AML-193 (cell line): ENCODE data around the gene SYT14.
"Not testable (repeated sequence)": the region's sequence is repeated elsewhere in the genome, so short reads cannot be mapped to it uniquely, and the experiment has no call there.

Source experiments
- DNase-seq, 2 experiments: peaks; one replicate each; lab custom pipeline; 2025; lab: John Stamatoyannopoulos, UW

Gene SYT14

DNA sequence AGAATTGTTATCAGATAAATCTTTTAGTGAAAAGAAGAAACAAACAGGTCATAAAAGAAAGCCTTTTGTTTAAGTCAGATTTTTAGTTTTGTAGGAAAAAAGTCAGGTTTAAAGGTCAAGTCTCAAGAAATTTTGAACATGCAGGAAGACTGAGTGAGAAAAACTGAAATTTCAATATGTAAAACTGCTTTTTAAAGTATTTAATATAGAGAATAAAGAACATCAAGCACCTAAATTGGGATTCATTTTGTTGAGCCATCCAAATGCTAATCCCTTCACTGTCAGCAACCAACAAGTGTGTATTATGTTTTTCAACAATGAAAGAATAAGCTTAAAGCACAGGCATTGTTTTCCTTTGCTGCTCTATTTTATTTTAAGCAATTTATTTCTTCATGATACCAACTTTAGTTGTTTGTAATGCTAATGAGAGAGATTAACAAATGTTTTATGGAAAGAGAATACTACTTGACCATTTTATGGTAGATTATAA, 179.7 kb downstream of the SYT14 start:
- DNase-seq: no peak

DNA sequence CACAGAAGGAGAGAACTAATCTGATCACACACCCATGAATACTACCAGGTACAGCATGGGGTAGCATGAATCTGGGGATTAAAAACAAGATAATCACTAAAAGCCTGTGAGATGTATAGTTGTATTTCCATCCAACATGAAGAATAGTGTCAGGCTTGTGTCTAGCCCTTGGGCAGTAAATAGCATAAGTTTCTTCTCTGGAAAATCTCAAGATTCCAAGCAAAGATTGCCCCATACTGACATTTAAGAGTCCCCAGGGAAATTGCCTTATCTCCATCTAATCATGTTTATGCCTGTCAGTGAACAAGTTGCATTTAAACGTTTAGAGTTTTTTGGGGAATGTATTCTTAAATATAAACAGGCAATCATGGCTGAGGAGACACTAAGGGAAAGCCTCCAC, 185.4 kb downstream of the SYT14 start:
- DNase-seq: no peak

DNA sequence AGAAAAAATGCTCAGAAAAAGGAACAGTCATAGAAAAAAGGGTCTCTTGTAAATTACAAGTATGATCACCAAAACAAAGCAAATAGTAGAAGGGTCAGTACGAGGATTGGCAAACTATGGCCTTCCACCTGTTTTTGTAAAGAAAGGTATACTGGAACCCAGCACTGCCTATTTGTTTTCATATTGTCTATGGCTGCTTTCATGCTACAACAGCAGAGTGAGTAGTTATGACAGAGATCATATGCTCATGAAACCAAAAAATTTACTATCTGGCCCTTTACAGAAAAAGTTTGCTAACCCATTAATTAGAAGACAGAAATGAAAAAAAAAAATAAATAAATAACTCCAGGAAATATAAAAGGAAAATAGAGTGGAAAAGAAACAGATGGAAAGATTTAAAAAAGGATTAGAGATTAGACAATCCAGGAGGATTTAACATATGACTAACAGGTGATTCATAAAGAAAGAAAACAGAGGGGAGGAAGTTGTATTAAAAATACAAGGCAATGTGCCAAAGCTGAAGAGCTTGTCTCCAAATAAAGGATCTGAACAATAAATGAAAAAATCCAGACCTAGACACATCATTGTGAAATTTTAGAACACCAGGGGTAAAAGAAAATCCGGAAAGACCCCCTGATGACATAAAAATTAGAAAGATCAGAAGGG, 186.0 kb downstream of the SYT14 start:
- DNase-seq: no peak

DNA sequence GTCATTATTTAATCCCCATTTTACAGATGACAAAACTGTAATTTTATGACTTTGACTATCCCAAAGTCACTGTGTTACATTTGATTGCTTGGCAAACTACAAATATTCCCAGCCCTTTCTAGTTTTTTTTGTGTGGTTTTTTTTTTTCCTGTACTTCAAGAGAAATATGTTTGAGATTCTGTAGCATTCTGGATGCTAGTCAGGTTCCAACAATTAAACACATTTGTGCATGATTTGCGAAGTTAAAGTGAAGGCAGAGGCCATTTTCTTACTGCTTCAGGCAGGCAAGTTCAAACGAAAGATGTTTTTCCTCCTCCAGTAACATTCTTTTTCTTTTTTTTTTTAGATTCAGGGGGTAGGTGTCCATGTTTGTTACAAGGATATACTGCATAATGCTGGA, 186.7 kb downstream of the SYT14 start:
- no peak for DNase-seq

DNA sequence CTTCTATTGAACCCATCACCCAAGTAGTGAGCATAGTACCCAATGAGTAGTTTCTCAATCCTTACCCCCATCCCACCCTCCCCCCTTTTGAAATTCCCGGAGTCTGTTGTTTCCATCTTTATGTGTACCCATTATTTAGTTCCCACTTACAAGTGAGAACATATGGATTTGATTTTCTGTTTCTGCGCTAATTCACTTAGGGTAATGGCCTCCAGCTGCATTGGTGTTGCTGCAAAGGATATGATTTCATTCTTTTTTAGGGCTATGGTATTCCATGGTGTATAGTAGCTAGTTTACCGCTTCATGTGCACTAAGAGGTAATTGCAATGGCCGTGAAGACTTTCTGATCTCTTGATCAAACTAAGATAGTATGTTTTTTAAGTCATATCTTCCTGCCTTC, 187.1 kb downstream of the SYT14 start:
- no peak for DNase-seq

DNA sequence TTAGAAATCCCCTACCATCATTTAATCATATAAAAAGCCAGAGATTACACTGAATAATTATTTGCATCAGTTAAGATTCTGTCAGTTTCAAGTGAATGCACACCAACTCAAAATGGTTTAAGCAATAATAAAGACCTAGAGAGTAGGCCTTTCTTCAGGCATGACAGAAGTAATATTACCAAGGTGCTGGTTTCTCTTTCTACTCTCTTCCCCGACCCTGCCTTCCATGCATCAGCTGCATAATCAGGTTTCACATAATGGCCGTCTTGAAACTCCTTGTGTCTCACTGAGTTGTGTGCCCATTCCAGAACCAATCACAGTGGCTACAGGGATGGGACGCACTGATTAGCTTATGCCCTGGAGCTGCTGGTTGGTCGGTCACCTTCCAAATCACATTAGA, 191.1 kb downstream of the SYT14 start:
- no peak for DNase-seq

DNA sequence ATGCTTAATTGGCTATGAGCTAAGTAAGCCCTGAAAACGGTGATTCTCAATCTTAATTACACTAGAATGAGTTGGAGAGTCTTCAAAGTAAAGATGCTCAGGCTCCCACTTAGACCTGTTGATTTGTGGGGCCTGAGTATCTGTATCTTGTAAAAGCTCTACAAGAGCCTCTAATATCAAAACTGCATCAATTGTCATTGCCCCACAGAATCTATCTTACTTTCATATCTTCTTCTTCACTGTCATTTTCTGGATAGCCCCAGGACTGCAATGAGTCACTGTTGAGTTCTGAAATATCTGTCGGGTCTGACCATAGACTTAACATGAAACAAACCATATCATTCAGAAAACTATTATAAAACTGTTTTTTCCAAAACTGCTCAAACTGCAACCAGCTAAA, 191.7 kb downstream of the SYT14 start:
- no peak for DNase-seq

DNA sequence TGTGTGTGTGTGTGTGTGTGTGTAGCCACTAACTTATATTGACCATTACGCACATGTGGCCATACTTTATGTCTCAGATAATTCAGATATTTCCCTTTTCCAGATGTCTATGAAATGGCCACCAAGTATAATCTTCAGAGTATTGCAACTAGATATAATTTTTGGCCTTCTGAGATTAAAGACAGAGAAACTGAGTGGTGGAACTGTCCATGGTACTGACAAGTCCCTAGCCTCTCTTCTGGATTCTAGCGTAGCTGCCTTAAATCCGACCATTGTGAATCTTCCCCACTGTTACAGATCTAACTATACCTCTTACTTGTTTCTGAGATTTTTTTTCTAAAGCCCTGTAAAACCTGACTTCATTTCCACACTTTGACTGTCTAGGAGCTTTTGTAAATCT, 194.6 kb downstream of the SYT14 start:
- DNase-seq: no peak

DNA sequence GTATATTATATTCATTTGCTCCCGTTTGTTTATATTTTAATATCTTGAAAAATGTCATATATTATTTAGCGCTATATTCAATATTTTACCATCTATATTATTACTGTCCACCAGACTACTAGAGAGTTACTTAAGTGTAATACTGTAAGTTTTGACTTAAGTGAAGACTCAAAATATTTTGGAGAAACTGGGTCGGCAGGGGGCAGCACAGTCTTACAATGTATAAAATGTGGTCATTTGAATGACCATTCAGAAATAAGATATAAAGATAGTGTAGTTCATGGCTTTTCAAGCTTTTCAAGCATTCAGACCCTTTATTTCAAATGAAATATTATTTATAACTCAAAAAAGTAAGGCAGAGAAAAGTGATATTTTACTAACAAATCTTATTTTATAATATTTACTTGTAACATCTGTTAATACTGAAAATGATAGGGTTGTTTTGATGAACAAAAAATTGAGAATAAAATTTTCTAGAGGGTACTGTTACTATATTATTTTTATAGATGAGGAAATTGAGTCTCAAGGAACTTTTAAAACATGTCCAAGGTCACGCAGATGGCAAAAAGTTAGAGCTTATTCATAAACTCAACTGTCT, 205.5 kb downstream of the SYT14 start:
- DNase-seq: peak; percentile 32 to 36

DNA sequence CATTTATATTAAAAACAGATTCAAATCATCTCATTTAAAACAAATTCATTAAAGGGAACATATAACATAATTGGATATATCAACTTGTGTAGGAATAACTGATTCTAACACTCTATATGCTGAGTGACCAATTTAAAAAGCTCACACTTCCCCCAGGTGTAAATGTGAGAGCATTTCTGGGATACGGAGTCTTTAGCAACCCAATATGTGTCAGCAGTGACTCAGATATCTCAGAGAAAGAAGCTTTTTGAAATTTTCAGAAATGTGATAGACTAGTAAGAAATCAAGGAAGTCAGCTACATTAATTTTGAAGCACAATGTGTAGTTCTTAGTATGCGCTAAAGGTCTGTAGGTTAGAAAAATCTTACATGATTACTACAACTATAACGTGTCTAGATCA, 206.7 kb downstream of the SYT14 start:
- no peak for DNase-seq

DNA sequence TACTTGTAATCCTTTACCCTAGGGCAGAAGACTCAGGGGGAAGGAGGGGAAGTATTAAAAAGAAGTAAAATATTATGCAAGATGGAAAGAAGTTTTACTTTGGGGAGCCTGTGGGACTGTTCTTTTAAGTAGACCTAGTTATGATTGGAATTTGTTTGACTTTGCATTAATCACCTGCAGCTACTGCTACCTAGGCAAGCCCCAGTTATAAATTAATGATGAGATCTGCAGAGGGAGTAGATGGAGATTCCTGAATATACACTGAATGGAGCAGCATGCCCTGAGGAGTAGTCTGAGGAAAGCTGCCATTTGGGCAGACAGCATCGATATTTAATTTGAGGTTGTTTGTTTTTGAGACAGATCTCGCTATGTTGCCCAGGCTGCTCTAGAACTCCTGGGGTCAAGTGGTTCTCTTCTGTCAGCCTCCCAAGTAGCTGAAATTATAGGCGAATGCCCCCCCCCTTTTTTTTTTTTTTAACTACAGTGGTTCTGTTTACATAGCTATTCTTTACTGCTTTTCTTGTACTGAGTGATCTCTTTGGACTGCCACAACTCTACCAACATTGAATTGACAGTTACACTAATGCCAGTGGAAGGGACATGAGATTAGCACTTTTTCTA, 213.1 kb downstream of the SYT14 start:
- no peak for DNase-seq

DNA sequence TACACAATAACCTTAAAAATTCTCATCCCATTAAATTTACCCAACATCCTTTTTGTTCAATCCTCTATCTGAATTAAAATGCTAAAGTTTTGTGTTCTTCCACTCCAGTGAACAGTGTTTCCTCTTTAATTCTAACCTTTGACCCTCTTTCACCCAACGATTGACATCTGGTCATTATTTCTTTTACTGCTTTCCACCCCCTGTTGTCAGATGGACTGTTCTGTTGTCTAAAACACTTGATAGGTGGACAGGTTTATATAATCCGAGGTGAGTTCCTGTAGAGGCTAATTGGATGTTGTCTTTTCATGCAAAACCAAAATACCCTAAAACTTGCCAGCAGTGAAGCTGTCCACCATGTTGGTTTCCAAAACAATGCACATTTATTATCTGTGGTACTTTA, 221.2 kb downstream of the SYT14 start:
- DNase-seq: no peak

DNA sequence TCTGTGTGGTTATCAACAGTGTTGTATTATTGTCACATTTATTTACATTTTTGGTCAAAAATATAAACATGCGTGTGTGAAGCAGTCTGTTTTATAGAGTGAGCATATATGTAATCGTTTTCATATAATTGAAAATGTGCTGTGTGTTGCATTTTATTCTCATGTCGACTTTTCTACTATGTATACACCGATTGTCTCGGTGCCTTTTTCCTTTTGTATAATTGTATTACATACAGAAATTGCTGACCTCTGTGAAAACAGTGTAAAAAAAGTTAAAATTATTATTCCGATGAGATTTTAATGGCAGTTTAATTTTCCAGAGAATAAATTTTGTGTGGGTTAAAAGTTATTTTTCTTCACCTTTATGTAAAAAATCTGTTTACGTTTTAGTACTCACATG, 232.2 kb downstream of the SYT14 start:
- no peak for DNase-seq

DNA sequence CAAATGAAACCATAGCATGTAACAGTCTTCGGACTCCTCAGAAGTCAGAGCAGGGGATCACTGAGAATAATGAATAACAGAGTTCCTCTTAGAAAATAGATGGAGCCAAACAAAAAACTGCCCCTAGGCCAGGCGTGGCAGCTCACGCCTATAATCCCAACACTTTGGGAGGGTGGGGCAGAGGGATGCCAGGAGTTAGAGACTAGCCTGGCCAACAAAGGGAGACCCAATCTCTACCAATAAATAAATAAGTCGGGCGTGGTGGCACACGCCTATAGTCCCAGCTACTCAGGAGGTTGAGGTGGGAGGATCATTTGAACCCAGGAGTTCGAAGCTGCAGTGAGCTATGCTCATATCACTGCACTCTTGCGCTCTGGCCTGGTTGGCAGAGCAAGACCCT, 236.1 kb downstream of the SYT14 start:
- no peak for DNase-seq

DNA sequence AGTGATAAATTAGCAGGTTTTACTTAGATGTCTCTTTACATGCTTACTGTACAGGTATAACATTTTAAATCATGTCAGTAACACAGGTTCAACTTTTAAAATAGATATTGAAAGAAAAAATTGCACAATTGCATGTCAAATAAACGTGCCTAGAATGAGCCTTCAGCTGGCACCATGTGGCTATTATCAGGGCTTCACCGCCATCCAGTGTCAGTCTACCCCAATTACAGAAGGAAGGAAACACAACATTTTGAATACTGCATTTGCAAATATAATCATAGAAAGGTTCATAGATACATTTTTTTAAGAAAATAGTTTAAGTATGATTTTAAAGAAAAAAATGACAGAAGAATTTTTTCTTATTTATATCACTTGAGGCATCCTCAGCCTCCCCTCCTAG, 247.0 kb downstream of the SYT14 start:
- no peak for DNase-seq

DNA sequence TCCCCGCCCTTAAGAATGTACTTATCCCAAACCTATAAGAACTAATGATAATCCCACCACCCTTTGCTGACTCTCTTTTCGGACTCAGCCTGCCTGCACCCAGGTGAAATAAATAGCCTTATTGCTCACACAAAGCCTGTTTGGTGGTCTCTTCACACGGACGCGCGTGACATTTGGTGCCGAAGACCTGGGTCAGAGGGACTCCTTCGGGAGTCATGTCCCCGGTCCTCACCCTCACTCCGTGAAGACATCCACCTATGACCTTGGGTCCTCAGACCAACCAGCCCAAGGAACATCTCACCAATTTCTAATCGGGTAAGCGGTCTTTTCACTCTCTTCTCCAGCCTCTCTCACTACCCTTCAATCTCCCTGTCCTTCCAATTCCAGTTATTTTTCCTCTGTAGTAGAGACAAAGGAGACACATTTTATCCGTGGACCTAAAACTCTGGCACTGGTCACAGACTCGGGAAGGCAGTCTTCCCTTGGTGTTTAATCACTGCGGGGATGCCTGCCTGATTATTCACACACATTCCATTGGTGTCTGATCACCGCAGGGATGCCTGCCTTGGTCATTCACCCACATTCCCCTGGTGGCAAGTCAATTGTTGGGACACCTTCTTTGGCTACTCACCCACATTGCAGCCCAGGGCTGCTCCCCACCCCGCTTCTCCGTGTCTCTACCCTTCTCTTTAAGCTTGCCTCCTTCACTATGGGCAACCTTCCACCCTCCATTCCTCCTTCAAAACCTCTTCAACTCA, 250.0 kb downstream of the SYT14 start:
- DNase-seq: not testable (repeated sequence)

DNA sequence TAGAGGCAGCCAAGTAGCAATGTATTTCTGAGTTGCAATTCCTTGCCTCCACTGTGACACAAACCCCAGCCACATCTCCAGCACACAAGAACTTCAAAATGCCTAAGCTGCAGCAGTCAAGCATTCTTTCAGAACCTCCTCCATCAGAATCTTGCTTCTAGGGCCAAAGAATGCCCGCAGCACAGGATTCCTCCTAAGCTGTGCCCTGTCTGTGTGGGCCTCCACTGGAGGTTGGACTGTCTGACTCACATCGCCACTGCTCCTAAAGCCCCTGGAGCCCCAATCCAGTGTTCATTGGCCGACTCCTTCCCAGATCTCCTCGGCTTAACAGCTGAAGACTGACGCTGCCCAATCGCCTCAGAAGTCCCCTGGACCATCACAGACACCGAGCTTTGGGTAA, 251.4 kb downstream of the SYT14 start:
- no peak for DNase-seq

DNA sequence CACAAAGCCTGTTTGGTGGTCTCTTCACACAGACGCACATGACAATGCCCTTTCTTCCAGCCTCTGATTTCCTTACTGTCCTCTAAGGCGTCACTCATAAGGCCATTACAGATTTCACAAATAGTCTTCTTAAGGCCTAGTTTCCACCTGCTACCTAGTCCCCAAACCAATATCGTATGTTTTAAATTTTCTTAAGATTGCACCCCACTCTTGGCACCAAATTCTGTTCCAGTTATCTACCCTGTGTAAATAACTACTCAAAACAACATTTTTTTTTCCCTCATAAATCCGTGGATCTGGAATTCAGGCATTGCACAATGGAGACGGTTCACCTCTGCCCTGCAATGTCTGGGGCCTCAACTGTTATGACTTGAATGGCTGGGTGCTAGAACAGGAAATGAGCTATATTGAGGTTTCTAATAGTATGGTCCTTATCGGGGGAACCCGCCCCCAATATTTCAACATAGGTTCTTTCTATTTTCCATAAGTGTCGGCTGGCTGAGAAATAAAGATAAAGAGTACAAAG, 257.7 kb downstream of the SYT14 start:
- DNase-seq: no peak

DNA sequence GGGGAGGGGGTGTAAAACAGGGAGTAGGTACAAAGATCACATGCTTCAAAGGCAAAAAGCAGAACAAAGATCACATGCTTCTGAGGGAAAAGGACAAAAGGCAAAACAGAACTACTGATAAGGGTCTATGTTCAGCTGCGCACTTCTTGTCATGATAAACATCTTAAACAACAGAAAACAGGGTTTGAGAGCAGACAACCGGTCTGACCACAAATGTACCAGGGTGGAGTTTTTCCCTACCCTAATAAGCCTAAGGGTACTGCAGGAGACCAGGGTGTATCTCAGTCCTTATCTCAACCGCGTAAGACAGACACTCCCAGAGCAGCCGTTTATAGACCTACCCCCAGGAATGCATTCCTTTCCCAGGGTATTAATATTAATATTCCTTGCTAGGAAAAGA, 258.2 kb downstream of the SYT14 start:
- DNase-seq: not testable (repeated sequence)

DNA sequence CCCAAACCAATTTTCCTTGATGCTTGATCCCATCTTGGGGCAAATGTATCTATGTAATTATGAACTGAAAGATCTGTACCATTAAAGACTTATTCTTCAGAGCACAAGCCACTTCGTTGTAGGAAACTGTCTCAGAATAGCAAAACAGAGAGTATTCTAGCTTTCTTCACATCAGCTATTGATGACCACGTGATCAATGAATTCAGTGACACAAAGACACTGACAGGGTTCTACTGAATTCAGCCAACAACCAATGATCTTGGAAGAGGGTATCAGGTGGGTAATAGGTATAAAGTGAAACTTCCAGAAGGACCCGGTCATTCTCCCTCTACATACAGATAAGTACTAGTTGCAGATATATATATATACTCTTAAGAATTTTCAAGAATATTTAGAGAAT, 260.8 kb downstream of the SYT14 start:
- no peak for DNase-seq

DNA sequence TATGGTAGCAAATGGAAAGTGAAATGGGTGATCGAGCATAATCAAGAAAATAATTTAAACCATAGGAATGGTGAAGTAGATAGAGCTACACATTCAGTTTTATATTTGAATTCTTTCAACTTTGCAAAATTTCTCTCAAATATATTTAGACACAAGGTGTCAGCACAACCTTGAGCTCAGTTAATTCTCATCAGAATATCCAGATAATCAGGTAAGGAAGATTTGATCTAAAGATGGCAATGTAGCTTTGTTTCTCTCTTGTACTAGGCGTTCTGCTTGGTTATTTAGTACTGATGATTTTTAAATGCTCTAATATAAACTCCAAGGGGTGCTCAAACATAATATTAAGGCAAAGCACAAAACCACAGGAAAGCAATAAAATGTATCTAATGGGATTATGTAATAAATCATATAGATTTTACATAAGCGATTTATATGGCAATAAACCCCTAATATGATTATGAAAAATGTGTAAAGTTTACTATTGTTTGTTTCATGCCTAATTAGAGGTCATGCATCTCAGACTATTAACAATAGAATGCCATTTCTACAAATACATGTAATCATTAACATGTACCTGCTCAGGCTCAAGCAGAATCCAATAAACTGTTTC, 262.2 kb downstream of the SYT14 start:
- no peak for DNase-seq

DNA sequence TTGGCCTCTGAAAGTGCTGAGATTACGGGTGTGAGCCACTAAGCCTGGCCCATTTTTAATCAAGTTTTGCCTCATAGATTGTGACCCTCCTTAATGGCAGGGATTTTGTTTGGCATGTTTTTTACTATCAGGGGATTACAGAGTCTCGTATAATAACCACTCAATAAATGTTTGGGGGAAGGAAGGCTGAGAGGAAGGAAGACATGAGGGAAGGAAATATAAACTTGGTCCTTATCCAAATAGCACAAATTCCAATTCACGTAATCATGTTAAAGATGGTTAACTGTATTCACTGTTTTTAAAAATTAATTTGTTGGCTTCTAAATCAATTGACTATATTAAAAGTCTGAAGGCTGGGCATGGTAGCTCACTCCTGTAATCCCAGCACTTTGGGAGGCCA, 263.7 kb downstream of the SYT14 start:
- DNase-seq: no peak
